Measurements from ENCODE around the gene CYB5B.
"Not testable (repeated sequence)": the region's sequence is repeated elsewhere in the genome, so short reads cannot be mapped to it uniquely, and the experiment has no call there.

The CYB5B gene

GRCh38 chr16:69410219-69410990 is 14.0 kb upstream of the CYB5B start:
- no peak for DNase-seq

GRCh38 chr16:69411064-69411985 is 13.1 kb upstream of the CYB5B start:
- no peak for DNase-seq

- no peak for DNase-seq
These were observed 12.1 kb upstream of the CYB5B start for GRCh38 chr16:69412287-69412686.

GRCh38 chr16:69413045-69413664 is 11.3 kb upstream of the CYB5B start:
- DNase-seq, result no peak

GRCh38 chr16:69417520-69418199 is 6.8 kb upstream of the CYB5B start:
- no peak for DNase-seq

- DNase-seq, result no peak
These were observed 4.5 kb upstream of the CYB5B start for GRCh38 chr16:69419956-69420355.

GRCh38 chr16:69423189-69423588 is 1.2 kb upstream of the CYB5B start:
- DNase-seq, result no peak

- no peak for DNase-seq
These were observed 741 bp downstream of the CYB5B start for GRCh38 chr16:69424935-69425784.

- DNase-seq, result no peak
These were observed 4.2 kb downstream of the CYB5B start for GRCh38 chr16:69428652-69429051.

GRCh38 chr16:69429058-69429640 is 4.7 kb downstream of the CYB5B start:
- not testable (repeated sequence) for DNase-seq

GRCh38 chr16:69431948-69432468 is 7.6 kb downstream of the CYB5B start:
- DNase-seq, result no peak

- no peak for DNase-seq
These were observed 9.6 kb downstream of the CYB5B start for GRCh38 chr16:69434066-69434465.

- no peak for DNase-seq
These were observed 11.8 kb downstream of the CYB5B start for GRCh38 chr16:69435977-69436820.

GRCh38 chr16:69436896-69437295 is 12.5 kb downstream of the CYB5B start:
- no peak for DNase-seq

- DNase-seq, result no peak
These were observed 14.0 kb downstream of the CYB5B start for GRCh38 chr16:69438465-69438864.

- DNase-seq, result no peak
These were observed 15.8 kb downstream of the CYB5B start for GRCh38 chr16:69440250-69440649.

- DNase-seq, result not testable (repeated sequence)
These were observed 16.6 kb downstream of the CYB5B start for GRCh38 chr16:69441030-69441429.

GRCh38 chr16:69443927-69444631 is 19.7 kb downstream of the CYB5B start:
- no peak for DNase-seq

- no peak for DNase-seq
These were observed 20.6 kb downstream of the CYB5B start for GRCh38 chr16:69444873-69445517.
